HG03354 (cell line): ENCODE data around the gene TTC6.
A peak's percentile ranks its signal among the peaks of the same experiment; 100 is the strongest.
"Not testable (repeated sequence)": the region's sequence is repeated elsewhere in the genome, so short reads cannot be mapped to it uniquely, and the experiment has no call there.

Experiments used
- ATAC-seq: cut with Tn5 transposase; IDR thresholded peaks from one replicate; pipeline ENCODE4 v1.9.1; 2021; ENCODE audit warnings: mild to moderate bottlenecking; ENCODE audit not compliant: unreplicated experiment, poor library complexity, severe bottlenecking

The TTC6 gene

GRCh38 chr14:37594971-37595808, at the start of gene TTC6, which contains the start of gene FOXA1:
TTC6 (plus strand) TSS chr14:37595629; CDS start chr14:37622065, 26,436 bp downstream.
FOXA1 (minus strand) TSS chr14:37595249; CDS start chr14:37594972, 277 bp downstream.
- ATAC-seq = peak; percentile 18

GRCh38 chr14:37546621-37547447, 48.6 kb upstream of the TTC6 start:
- ATAC-seq = no peak

GRCh38 chr14:37550511-37550910, 44.9 kb upstream of the TTC6 start:
- no peak for ATAC-seq

- no peak for ATAC-seq
These were observed 44.3 kb upstream of the TTC6 start for GRCh38 chr14:37551119-37551518.

GRCh38 chr14:37553935-37554550, 41.4 kb upstream of the TTC6 start:
- ATAC-seq = no peak

GRCh38 chr14:37555596-37555995, 39.8 kb upstream of the TTC6 start:
- ATAC-seq = not testable (repeated sequence)

GRCh38 chr14:37558740-37559139, 36.7 kb upstream of the TTC6 start:
- ATAC-seq = no peak

- ATAC-seq = no peak
These were observed 36.0 kb upstream of the TTC6 start for GRCh38 chr14:37559386-37559785.

GRCh38 chr14:37563189-37563588, 32.2 kb upstream of the TTC6 start:
- ATAC-seq = no peak

- ATAC-seq = no peak
These were observed 29.9 kb upstream of the TTC6 start for GRCh38 chr14:37565550-37565949.

- ATAC-seq = no peak
These were observed 28.5 kb upstream of the TTC6 start for GRCh38 chr14:37566811-37567371.

- no peak for ATAC-seq
These were observed 25.7 kb upstream of the TTC6 start for GRCh38 chr14:37569729-37570128.

GRCh38 chr14:37571391-37571790, 24.0 kb upstream of the TTC6 start:
- no peak for ATAC-seq

- no peak for ATAC-seq
These were observed 22.1 kb upstream of the TTC6 start for GRCh38 chr14:37573356-37573755.

- ATAC-seq = no peak
These were observed 16.2 kb upstream of the TTC6 start for GRCh38 chr14:37579274-37579673.

GRCh38 chr14:37580146-37580545, 15.3 kb upstream of the TTC6 start:
- ATAC-seq = no peak

- ATAC-seq = no peak
These were observed 11.8 kb upstream of the TTC6 start for GRCh38 chr14:37583358-37584210.

- no peak for ATAC-seq
These were observed 11.0 kb upstream of the TTC6 start for GRCh38 chr14:37584211-37585100.
